Neural progenitor cell (in vitro differentiated cells): Measurements from ENCODE around the gene DIAPH2. TPM values are rescaled to one million over a fixed set of nuclear protein-coding genes. Genes with fewer than 3 reads are reported as not detected.

Experiments used
- DNase-seq: peaks from one replicate; pipeline ENCODE4 v3.0.0-alpha.2; 2016; ENCODE audit warnings: low spot score
- H2AFZ ChIP-seq: fragments of 200-600 bp; sonication (generic); replicated peaks from 2 replicates; pipeline ENCODE4 v1.6.1; 2016; ENCODE audit warnings: antibody characterized with exemption
- H3F3A ChIP-seq: fragments of 200-600 bp; sonication (generic); 2 replicates; pipeline ENCODE4 v1.6.1; 2016; ENCODE audit warnings: antibody characterized with exemption, low read depth
- H3K27ac ChIP-seq: fragments of 200-600 bp; sonication (generic); 2 replicates; pipeline ENCODE4 v1.5.1; 2016; ENCODE audit warnings: mild to moderate bottlenecking
- H3K27me3 ChIP-seq: fragments of 200-600 bp; sonication (generic); 2 replicates; pipeline ENCODE4 v1.6.1; 2016; ENCODE audit warnings: mild to moderate bottlenecking, moderate library complexity
- H3K36me3 ChIP-seq: fragments of 200-600 bp; sonication (generic); 2 replicates; pipeline ENCODE4 v1.5.1; 2016
- H3K4me1 ChIP-seq: fragments of 200-600 bp; sonication (generic); 2 replicates; pipeline ENCODE4 v1.6.1; 2016; ENCODE audit warnings: mixed run types
- H3K4me2 ChIP-seq: fragments of 200-600 bp; sonication (generic); 2 replicates; pipeline ENCODE4 v1.6.1; 2016
- H3K4me3 ChIP-seq: fragments of 200-600 bp; sonication (generic); 2 replicates; pipeline ENCODE4 v1.5.1; 2016
- H3K79me2 ChIP-seq: fragments of 200-600 bp; sonication (generic); 2 replicates; pipeline ENCODE4 v1.6.1; 2016; ENCODE audit warnings: low read depth
- H3K9ac ChIP-seq: fragments of 200-600 bp; sonication (generic); 2 replicates; pipeline ENCODE4 v1.6.1; 2016
- H3K9me3 ChIP-seq: fragments of 200-600 bp; sonication (generic); 2 replicates; pipeline ENCODE4 v1.5.1; 2016; ENCODE audit warnings: low read depth
- H4K20me1 ChIP-seq: fragments of 200-600 bp; sonication (generic); 2 replicates; pipeline ENCODE4 v1.6.1; 2016; ENCODE audit warnings: low read depth
- H3K27ac Mint-ChIP-seq: 3 replicates; pipeline ENCODE4 v1.8.0; 2021; ENCODE audit warnings: mixed read lengths
- H3K27me3 Mint-ChIP-seq: 2 replicates; pipeline ENCODE4 v1.8.0; 2022; ENCODE audit warnings: low read depth, mild to moderate bottlenecking, inconsistent platforms, moderate library complexity, mixed read lengths; ENCODE audit not compliant: insufficient read depth
- H3K36me3 Mint-ChIP-seq: 3 replicates; pipeline ENCODE4 v1.8.0; 2021; ENCODE audit warnings: mixed read lengths
- H3K4me1 Mint-ChIP-seq: 3 replicates; pipeline ENCODE4 v1.8.0; 2021; ENCODE audit warnings: mixed read lengths
- H3K4me3 Mint-ChIP-seq: 3 replicates; pipeline ENCODE4 v1.8.0; 2021; ENCODE audit warnings: mild to moderate bottlenecking, moderate library complexity, mixed read lengths
- H3K9me3 Mint-ChIP-seq: 3 replicates; pipeline ENCODE4 v1.8.0; 2020; ENCODE audit warnings: mixed read lengths
- EZH2 ChIP-seq: fragments of 200-600 bp; sonication (generic); IDR thresholded peaks from 2 replicates; pipeline ENCODE4 v1.6.1; 2017; ENCODE audit warnings: antibody characterized with exemption, mild to moderate bottlenecking, moderate library complexity
- EZH2phosphoT487 ChIP-seq: fragments of 200-600 bp; sonication (generic); IDR thresholded peaks from 2 replicates; pipeline ENCODE4 v1.6.1; 2017; ENCODE audit warnings: antibody characterized with exemption
- total RNA-seq: library from RNA; depleted of rRNA; stranded (reverse); fragments of >200 nt; gene quantifications from 2 replicates; pipeline ENCODE4 v1.2.3, GENCODE V29; 2015; ENCODE audit warnings: low replicate concordance
- TF ChIP-seq, protein P1 (sequence below): fragments of 200-600 bp; sonication (generic); IDR thresholded peaks from 2 replicates; pipeline ENCODE4 v1.5.1; 2017; ENCODE audit warnings: antibody characterized with exemption, mild to moderate bottlenecking

DIAPH2 gene
- total RNA-seq, 1 donor from 2014 or later = 24.0 TPM

- H3K9ac ChIP-seq = no peak overlapping the region
- H3K79me2 ChIP-seq = peaks cover 9% of the 10 kb centered on the region
- peaks cover 7% of the 10 kb centered on the region for H3K4me1 ChIP-seq
- Mint-ChIP-seq H3K27ac (no peak overlapping the region), H3K36me3 (no peaks in the 10 kb centered on the region), H3K27me3 (peaks cover 4% of the 10 kb centered on the region), H3K4me1 (peaks cover 9% of the 10 kb centered on the region), H3K4me3 (no peak overlapping the region), H3K9me3 (no peaks in the 10 kb centered on the region)
- H3K4me2 ChIP-seq = no peak overlapping the region
- no peak for DNase-seq
- H3K27me3 ChIP-seq = no peaks in the 10 kb centered on the region
- no peak for TF ChIP-seq EZH2phosphoT487
- no peak for TF ChIP-seq EZH2
- TF ChIP-seq, protein P1, sequence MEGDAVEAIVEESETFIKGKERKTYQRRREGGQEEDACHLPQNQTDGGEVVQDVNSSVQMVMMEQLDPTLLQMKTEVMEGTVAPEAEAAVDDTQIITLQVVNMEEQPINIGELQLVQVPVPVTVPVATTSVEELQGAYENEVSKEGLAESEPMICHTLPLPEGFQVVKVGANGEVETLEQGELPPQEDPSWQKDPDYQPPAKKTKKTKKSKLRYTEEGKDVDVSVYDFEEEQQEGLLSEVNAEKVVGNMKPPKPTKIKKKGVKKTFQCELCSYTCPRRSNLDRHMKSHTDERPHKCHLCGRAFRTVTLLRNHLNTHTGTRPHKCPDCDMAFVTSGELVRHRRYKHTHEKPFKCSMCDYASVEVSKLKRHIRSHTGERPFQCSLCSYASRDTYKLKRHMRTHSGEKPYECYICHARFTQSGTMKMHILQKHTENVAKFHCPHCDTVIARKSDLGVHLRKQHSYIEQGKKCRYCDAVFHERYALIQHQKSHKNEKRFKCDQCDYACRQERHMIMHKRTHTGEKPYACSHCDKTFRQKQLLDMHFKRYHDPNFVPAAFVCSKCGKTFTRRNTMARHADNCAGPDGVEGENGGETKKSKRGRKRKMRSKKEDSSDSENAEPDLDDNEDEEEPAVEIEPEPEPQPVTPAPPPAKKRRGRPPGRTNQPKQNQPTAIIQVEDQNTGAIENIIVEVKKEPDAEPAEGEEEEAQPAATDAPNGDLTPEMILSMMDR = no peak
- H3K4me3 ChIP-seq = no peak overlapping the region
- no peak overlapping the region for H2AFZ ChIP-seq
- H3K36me3 ChIP-seq = no peaks in the 10 kb centered on the region
- H3K27ac ChIP-seq = no peak overlapping the region
- no peaks in the 10 kb centered on the region for H4K20me1 ChIP-seq
- peaks cover 6% of the 10 kb centered on the region for H3F3A ChIP-seq
- H3K9me3 ChIP-seq = no peaks in the 10 kb centered on the region
Measured at GRCh38 chrX:96682516-96682915, 2.1 kb upstream of the DIAPH2 start.

DNA sequence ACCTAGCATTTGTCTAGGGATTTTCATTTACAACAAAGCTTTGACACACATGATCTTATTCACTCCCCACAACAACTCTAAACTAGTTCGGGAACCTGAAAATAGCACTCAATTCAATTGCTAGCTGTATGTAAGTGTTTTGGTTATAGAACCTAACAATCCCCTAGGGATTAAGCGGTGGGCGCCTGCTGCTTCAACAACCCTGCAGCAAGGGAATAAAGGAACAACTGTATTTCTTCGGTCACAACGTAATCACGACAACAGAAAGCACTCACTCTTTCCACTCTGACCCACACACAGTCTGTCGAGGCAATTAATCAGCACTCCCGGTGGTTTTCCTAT, 674 bp upstream of the DIAPH2 start:
- Histone ChIP-seq H3K27me3 (no peaks in the 10 kb centered on the region), H3K4me3 (peak overlapping the region; percentile 76), H3F3A (peaks cover 6% of the 10 kb centered on the region), H3K79me2 (peaks cover 13% of the 10 kb centered on the region), H2AFZ (peak overlapping the region; percentile 13), H4K20me1 (no peaks in the 10 kb centered on the region), H3K36me3 (no peaks in the 10 kb centered on the region), H3K27ac (no peak overlapping the region), H3K4me2 (peak overlapping the region; percentile 87), H3K9me3 (no peaks in the 10 kb centered on the region), H3K4me1 (peaks cover 12% of the 10 kb centered on the region), H3K9ac (no peak overlapping the region)
- TF ChIP-seq, protein P1 = no peak
- no peaks in the 10 kb centered on the region for H3K9me3 Mint-ChIP-seq
- H3K36me3 Mint-ChIP-seq = no peaks in the 10 kb centered on the region
- DNase-seq = peak; percentile 45
- peaks cover 15% of the 10 kb centered on the region for H3K4me1 Mint-ChIP-seq
- peak overlapping the region; percentile 97 for H3K4me3 Mint-ChIP-seq
- H3K27me3 Mint-ChIP-seq = peaks cover 4% of the 10 kb centered on the region
- H3K27ac Mint-ChIP-seq = no peak overlapping the region

- H3K27ac ChIP-seq = no peak overlapping the region
- peak overlapping the region; percentile 81 for H2AFZ ChIP-seq
- TF ChIP-seq EZH2 = no peak
- TF ChIP-seq EZH2phosphoT487 = no peak
- TF ChIP-seq, protein P1 = no peak
- no peaks in the 10 kb centered on the region for H3K9me3 ChIP-seq
- H3K4me1 ChIP-seq = peaks cover 24% of the 10 kb centered on the region
- DNase-seq = peak; percentile 30
- peak overlapping the region; percentile 68 for H3K27ac Mint-ChIP-seq
- H3K9ac ChIP-seq = no peak overlapping the region
- H4K20me1 ChIP-seq = no peaks in the 10 kb centered on the region
- H3K27me3 ChIP-seq = no peaks in the 10 kb centered on the region
- H3K4me3 Mint-ChIP-seq = peak overlapping the region; percentile 97
- peaks cover 15% of the 10 kb centered on the region for H3K4me1 Mint-ChIP-seq
- peaks cover 6% of the 10 kb centered on the region for H3F3A ChIP-seq
- H3K4me3 ChIP-seq = peak overlapping the region; percentile 76
- peaks cover 4% of the 10 kb centered on the region for H3K27me3 Mint-ChIP-seq
- H3K4me2 ChIP-seq = peak overlapping the region; percentile 87
- H3K79me2 ChIP-seq = peaks cover 13% of the 10 kb centered on the region
- H3K36me3 ChIP-seq = no peaks in the 10 kb centered on the region
- H3K9me3 Mint-ChIP-seq = no peaks in the 10 kb centered on the region
- H3K36me3 Mint-ChIP-seq = no peaks in the 10 kb centered on the region
Measured at GRCh38 chrX:96685210-96686099, 813 bp downstream of the DIAPH2 start.
